ENCODE results near the gene BTBD19.
A peak's percentile ranks its signal among the peaks of the same experiment; 100 is the strongest.

BTBD19 gene

GRCh38 chr1:44817771-44818495, 9.6 kb downstream of the BTBD19 start:
- peak overlapping the region; percentile 21; the same call in 1 of the 2 replicates for H3K4me2 ChIP-seq (ENCODE audit: insufficient read depth, low read length)
- no peaks in the 10 kb centered on the region for H3K9me3 ChIP-seq (ENCODE audit: insufficient read depth, low read length, severe bottlenecking)
- H3K9ac ChIP-seq (ENCODE audit: low read depth, low read length), result no peak overlapping the region
- no peak overlapping the region for H3K4me3 ChIP-seq (ENCODE audit: low read depth in 1 of 2, low read length in 2 of 2)
- no peak overlapping the region for H2AFZ ChIP-seq (ENCODE audit: low read depth, low read length)
- peaks cover 52% of the 10 kb centered on the region for H3K4me1 ChIP-seq (ENCODE audit: insufficient read depth, low read length)
- no peak for ATAC-seq (ENCODE audit: insufficient read depth, low read depth)
- no peak for TF ChIP-seq CTCF (IDR thresholded peaks at IDR 0.05; ENCODE audit: borderline replicate concordance, extremely low read depth, low read length, poor library complexity, severe bottlenecking)
- no peaks in the 10 kb centered on the region for H3K36me3 ChIP-seq (ENCODE audit: insufficient read depth, low read length)
- no peaks in the 10 kb centered on the region for H3K79me2 ChIP-seq (ENCODE audit: insufficient read depth, low read length)
- no peak overlapping the region for H3K27ac ChIP-seq (ENCODE audit: low read length)
- DNase-seq, result no peak
- no peaks in the 10 kb centered on the region for H3K27me3 ChIP-seq (ENCODE audit: insufficient read depth, low read length, poor library complexity)
- no peaks in the 10 kb centered on the region for H4K20me1 ChIP-seq (ENCODE audit: insufficient read depth, low read length)

- Histone ChIP-seq H3K27me3 (ENCODE audit: insufficient read depth, low read length, poor library complexity) (no peaks in the 10 kb centered on the region), H2AFZ (ENCODE audit: low read depth, low read length) (peak overlapping the region; percentile 63), H3K4me1 (ENCODE audit: insufficient read depth, low read length) (peaks cover 44% of the 10 kb centered on the region), H3K9ac (ENCODE audit: low read depth, low read length) (peak overlapping the region; percentile 71), H3K27ac (ENCODE audit: low read length) (peak overlapping the region; percentile 95), H3K4me3 (ENCODE audit: low read depth in 1 of 2, low read length in 2 of 2) (peak overlapping the region; percentile 2 to 62; a peak in 3 of 4 replicates), H3K4me2 (ENCODE audit: insufficient read depth, low read length) (peak overlapping the region; percentile 64), H3K79me2 (ENCODE audit: insufficient read depth, low read length) (no peaks in the 10 kb centered on the region), H3K36me3 (ENCODE audit: insufficient read depth, low read length) (no peaks in the 10 kb centered on the region), H4K20me1 (ENCODE audit: insufficient read depth, low read length) (no peaks in the 10 kb centered on the region), H3K9me3 (ENCODE audit: insufficient read depth, low read length, severe bottlenecking) (no peaks in the 10 kb centered on the region)
- DNase-seq (no peak), ATAC-seq (ENCODE audit: insufficient read depth, low read depth) (no peak)
- TF ChIP-seq CTCF (IDR thresholded peaks at IDR 0.05; ENCODE audit: borderline replicate concordance, extremely low read depth, low read length, poor library complexity, severe bottlenecking) (no peak), EZH2 (IDR thresholded peaks at IDR 0.05; ENCODE audit: borderline replicate concordance, low read depth, low read length, severe bottlenecking) (no peak)
Observed at GRCh38 chr1:44819196-44819607, 10.9 kb downstream of the BTBD19 start.

- H4K20me1 ChIP-seq (ENCODE audit: insufficient read depth, low read length), result no peaks in the 10 kb centered on the region
- peak overlapping the region; percentile 64 for H3K4me2 ChIP-seq (ENCODE audit: insufficient read depth, low read length)
- no peaks in the 10 kb centered on the region for H3K9me3 ChIP-seq (ENCODE audit: insufficient read depth, low read length, severe bottlenecking)
- H3K9ac ChIP-seq (ENCODE audit: low read depth, low read length), result peak overlapping the region; percentile 71
- H3K27ac ChIP-seq (ENCODE audit: low read length), result peak overlapping the region; percentile 95
- TF ChIP-seq CTCF (IDR thresholded peaks at IDR 0.05; ENCODE audit: borderline replicate concordance, extremely low read depth, low read length, poor library complexity, severe bottlenecking) (peak; percentile 18), EZH2 (IDR thresholded peaks at IDR 0.05; ENCODE audit: borderline replicate concordance, low read depth, low read length, severe bottlenecking) (no peak)
- peaks cover 38% of the 10 kb centered on the region for H3K4me1 ChIP-seq (ENCODE audit: insufficient read depth, low read length)
- H3K79me2 ChIP-seq (ENCODE audit: insufficient read depth, low read length), result no peaks in the 10 kb centered on the region
- peak; percentile 93 for DNase-seq
- no peaks in the 10 kb centered on the region for H3K27me3 ChIP-seq (ENCODE audit: insufficient read depth, low read length, poor library complexity)
- H2AFZ ChIP-seq (ENCODE audit: low read depth, low read length), result peak overlapping the region; percentile 87
- H3K4me3 ChIP-seq (ENCODE audit: low read depth in 1 of 2, low read length in 2 of 2), result peak overlapping the region; percentile 3 to 62; a peak in 3 of 4 replicates
- no peaks in the 10 kb centered on the region for H3K36me3 ChIP-seq (ENCODE audit: insufficient read depth, low read length)
- peak; percentile 93 for ATAC-seq (ENCODE audit: insufficient read depth, low read depth)
Observed at GRCh38 chr1:44819608-44820327, 11.4 kb downstream of the BTBD19 start.
